Bronchial epithelial cell (primary cell): ENCODE measurements around the gene SH3GL1. TPM values are rescaled to one million over a fixed set of nuclear protein-coding genes. Genes with fewer than 3 reads are reported as not detected.
A peak's percentile ranks its signal among the peaks of the same experiment; 100 is the strongest.

Experiments used
- DNase-seq: peaks from one replicate; pipeline ENCODE4 v3.0.0-alpha.2; 2010; ENCODE audit warnings: low read depth
- FAIRE-seq: peaks from 2 replicates; lab custom pipeline; 2011; peaks lifted over from hg19 to GRCh38; lab: Jason Lieb, UNC
- H3K27me3 ChIP-seq: 2 replicates; pipeline ENCODE4 v1.5.1; 2011; ENCODE audit warnings: low read length; ENCODE audit not compliant: control insufficient read depth, insufficient read depth
- H3K36me3 ChIP-seq: 2 replicates; pipeline ENCODE4 v1.5.1; 2011; ENCODE audit warnings: low read length; ENCODE audit not compliant: control insufficient read depth, insufficient read depth
- H3K4me3 ChIP-seq: 2 replicates; pipeline ENCODE4 v1.5.1; 2011; ENCODE audit warnings: mild to moderate bottlenecking, low read depth, low read length, control low read depth
- total RNA-seq: library from RNA; depleted of rRNA; stranded (reverse); fragments of >200 nt; gene quantifications from 2 replicates; pipeline ENCODE4 v1.2.1, GENCODE V29; 2014
- TF ChIP-seq, protein P1 (sequence below): IDR thresholded peaks from 2 replicates; pipeline ENCODE4 v1.5.1; 2011; ENCODE audit warnings: mild to moderate bottlenecking, moderate library complexity, low read length, control low read depth, inconsistent platforms; ENCODE audit not compliant: insufficient read depth, severe bottlenecking

SH3GL1 gene
- total RNA-seq, 1 donor from 2014 or later = 23.4 TPM

DNA sequence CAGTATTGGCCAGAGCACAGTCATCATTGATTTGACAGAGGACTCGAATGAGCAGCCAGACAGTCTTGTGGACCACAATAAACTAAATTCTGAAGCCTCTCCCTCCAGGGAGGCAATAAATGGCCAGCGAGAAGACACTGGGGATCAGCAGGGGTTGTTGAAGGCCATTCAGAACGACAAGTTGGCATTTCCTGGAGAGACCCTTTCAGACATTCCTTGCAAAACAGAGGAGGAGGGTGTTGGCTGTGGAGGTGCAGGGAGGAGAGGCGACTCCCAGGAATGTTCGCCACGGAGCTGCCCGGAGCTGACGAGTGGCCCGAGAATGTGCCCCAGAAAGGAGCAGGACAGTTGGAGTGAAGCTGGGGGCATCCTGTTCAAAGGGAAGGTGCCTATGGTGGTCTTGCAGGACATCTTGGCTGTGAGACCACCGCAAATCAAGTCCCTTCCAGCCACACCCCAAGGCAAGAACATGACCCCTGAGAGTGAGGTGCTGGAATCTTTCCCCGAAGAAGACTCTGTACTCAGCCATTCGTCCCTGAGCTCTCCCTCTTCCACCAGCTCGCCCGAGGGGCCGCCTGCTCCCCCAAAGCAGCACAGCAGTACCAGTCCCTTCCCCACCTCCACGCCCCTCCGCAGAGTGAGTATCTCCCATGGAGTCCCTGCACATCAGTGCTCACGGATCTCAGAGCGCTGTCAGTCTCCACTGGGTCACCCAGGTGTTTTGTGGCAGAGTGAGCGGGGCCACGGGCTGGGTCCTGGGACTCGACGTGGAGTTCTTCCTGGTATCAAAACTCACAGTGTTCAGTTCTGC, 9.0 kb upstream of the SH3GL1 start:
- no peaks in the 10 kb centered on the region for H3K27me3 ChIP-seq
- H3K4me3 ChIP-seq = no peak overlapping the region
- TF ChIP-seq, protein P1, sequence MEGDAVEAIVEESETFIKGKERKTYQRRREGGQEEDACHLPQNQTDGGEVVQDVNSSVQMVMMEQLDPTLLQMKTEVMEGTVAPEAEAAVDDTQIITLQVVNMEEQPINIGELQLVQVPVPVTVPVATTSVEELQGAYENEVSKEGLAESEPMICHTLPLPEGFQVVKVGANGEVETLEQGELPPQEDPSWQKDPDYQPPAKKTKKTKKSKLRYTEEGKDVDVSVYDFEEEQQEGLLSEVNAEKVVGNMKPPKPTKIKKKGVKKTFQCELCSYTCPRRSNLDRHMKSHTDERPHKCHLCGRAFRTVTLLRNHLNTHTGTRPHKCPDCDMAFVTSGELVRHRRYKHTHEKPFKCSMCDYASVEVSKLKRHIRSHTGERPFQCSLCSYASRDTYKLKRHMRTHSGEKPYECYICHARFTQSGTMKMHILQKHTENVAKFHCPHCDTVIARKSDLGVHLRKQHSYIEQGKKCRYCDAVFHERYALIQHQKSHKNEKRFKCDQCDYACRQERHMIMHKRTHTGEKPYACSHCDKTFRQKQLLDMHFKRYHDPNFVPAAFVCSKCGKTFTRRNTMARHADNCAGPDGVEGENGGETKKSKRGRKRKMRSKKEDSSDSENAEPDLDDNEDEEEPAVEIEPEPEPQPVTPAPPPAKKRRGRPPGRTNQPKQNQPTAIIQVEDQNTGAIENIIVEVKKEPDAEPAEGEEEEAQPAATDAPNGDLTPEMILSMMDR = no peak
- DNase-seq = no peak
- no peak for FAIRE-seq
- peaks cover 3% of the 10 kb centered on the region for H3K36me3 ChIP-seq

DNA sequence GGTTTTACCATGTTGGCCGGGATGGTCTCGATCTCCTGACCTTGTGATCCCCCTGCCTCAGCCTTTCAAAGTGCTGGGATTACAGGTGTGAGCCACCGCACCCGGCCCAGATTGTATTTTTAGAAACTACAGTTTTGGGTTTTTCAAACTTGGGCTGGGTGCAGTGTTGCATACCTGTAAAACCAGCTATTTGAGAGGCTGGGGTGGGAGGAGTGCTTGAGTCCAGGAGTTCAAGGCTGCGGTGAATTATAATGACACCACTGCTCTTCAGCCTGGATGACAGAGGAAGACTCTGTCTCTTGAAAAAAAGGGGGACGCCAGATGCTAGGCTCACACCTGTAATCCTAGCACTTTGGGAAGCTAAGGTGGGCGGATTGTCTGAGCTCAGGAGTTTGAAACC, 6.3 kb upstream of the SH3GL1 start:
- no peak overlapping the region for H3K4me3 ChIP-seq
- FAIRE-seq (no peak), DNase-seq (no peak)
- no peaks in the 10 kb centered on the region for H3K27me3 ChIP-seq
- peaks cover 3% of the 10 kb centered on the region for H3K36me3 ChIP-seq
- TF ChIP-seq, protein P1 = no peak

DNA sequence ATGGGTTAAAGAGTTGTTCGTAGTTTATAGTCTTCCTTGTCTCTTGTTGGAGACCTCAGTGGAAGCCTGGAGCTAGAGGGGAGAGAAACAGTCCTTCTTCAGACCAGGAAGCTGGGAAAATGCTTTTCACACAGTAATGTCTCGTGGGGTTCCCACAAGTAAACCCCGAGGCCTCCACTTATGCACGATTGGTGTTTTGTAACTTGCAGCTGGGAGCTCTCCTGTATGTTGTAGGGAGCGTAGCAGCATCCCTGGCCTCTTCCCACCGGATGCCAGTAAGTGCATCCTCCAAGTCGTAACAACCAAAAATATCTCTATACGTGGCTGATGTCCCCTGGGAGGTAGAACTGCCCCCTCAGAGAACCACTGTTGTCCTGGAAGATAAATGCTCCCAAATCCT, 5.6 kb upstream of the SH3GL1 start:
- H3K27me3 ChIP-seq = no peaks in the 10 kb centered on the region
- peaks cover 3% of the 10 kb centered on the region for H3K36me3 ChIP-seq
- TF ChIP-seq, protein P1 = no peak
- DNase-seq = no peak
- FAIRE-seq = no peak
- no peak overlapping the region for H3K4me3 ChIP-seq

DNA sequence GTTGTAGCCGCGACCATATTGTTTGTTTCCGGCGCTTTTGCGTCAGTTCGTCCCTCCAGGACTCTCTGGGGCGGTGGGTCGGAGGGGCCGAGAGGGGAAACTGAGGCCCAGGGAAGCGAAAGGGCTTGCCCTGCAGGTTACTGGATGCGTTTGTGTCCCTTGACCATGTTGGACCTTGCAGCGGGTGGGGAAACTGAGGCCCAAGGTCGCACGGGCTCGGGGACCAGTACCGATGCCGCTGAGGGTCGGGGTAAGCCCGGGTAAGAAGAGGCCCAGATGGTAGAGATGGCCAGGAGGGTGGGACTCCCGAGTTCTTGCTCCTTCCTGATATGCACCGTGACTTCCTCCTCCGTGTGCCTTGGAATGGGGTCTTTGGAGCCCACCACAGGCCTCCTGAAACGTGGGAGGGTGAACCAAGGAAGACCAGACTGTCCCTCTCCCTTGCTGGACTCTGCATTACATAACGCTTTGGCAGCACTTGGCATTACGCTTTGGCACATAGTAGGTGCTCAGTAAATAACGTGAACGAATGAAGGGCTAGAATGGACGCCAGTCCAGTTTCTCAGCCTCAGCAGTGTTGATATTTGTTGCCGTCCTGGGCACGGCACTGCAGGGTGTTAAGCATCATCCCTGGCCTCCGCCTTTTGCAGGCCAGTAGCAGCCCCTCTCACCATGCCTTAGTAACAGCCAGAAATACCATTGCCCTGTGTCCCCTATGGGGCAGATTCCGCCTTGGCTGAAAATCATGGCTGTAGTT, 2.8 kb upstream of the SH3GL1 start:
- FAIRE-seq (no peak), DNase-seq (no peak)
- H3K36me3 ChIP-seq = peaks cover 3% of the 10 kb centered on the region
- H3K27me3 ChIP-seq = no peaks in the 10 kb centered on the region
- TF ChIP-seq, protein P1 = no peak
- H3K4me3 ChIP-seq = peak overlapping the region; percentile 80

DNA sequence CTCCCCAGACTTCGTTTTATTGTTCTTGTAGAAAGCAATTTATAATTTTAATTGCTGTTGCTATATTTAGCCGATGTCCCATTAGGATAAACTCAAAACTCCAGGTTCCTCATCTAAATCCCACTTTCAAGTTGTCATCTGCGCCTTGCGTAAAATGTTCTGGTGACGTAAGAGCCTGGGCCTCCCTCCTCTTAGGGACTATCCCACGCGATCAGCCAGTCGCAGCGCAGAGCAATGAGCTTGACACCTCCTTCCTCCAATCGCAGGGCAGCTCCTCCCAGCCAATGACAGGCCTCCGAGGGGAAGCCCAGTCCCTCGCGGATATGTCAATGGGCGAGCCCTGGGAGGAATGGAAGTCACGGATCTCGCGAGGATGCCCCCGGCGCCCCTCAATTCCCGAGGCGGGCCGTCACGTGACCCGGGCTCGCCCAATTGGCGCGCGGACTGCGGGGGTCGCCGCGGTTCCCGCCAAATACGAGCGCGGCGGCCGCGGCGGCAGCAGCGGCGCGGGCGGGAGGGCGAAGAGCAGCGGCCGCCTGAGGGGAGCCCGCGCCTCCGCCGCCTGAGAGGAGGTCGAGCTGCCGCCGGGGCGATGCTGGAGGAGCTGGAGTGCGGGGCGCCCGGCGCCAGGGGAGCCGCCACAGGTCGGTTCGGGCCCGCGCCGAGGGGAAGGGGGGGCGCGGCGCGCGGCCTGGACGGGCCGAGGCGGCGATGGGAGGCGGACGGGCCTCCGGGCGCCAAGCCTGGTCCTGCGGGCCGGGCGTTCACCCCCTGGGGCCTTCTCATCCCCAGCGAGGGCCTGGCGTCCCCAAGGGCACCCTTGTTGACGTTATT, 2.0 kb upstream of the SH3GL1 start, which contains the start of gene CHAF1A:
Gene CHAF1A, plus strand, starts transcription at position 470 of the 834 bp plus-strand sequence. Its CDS starts 123 bp downstream, at position 593.
- peaks cover 9% of the 10 kb centered on the region for H3K36me3 ChIP-seq
- H3K27me3 ChIP-seq = no peaks in the 10 kb centered on the region
- DNase-seq (peak; percentile 99), FAIRE-seq (peak; percentile 73)
- TF ChIP-seq, protein P1 = no peak
- H3K4me3 ChIP-seq = peak within 1 kb of the TSS; percentile 80
